Memory B cell (primary cell): ENCODE measurements around the gene FNBP1L.

Source experiments
- ATAC-seq: fragments of 150-1000 bp; cut with Tn5 transposase; 2 replicates; pipeline ENCODE4 v1.10.0; 2021; ENCODE audit warnings: low read depth, mild to moderate bottlenecking, moderate library complexity
- DNase-seq, 2 donors: peaks; one replicate each; pipeline ENCODE4 v3.0.0; 2022; ENCODE audit warnings: low spot score in 2 of 2
- H3K27ac Mint-ChIP-seq: one replicate; pipeline ENCODE4 v1.8.0; 2022; ENCODE audit warnings: mild to moderate bottlenecking, moderate library complexity, mixed read lengths
- H3K27me3 Mint-ChIP-seq: one replicate; pipeline ENCODE4 v1.8.0; 2022; ENCODE audit warnings: mixed read lengths
- H3K36me3 Mint-ChIP-seq: one replicate; pipeline ENCODE4 v1.8.0; 2022; ENCODE audit warnings: mild to moderate bottlenecking, mixed read lengths
- H3K4me1 Mint-ChIP-seq: one replicate; pipeline ENCODE4 v1.8.0; 2022; ENCODE audit warnings: mixed read lengths
- H3K4me3 Mint-ChIP-seq: one replicate; pipeline ENCODE4 v1.8.0; 2022; ENCODE audit warnings: mild to moderate bottlenecking, moderate library complexity, mixed read lengths
- H3K9me3 Mint-ChIP-seq: one replicate; pipeline ENCODE4 v1.8.0; 2022; ENCODE audit warnings: mixed read lengths

The FNBP1L gene

GRCh38 chr1:93597709-93598108 is 149.8 kb downstream of the FNBP1L start:
- Mint-ChIP-seq H3K27ac (no peak overlapping the region), H3K4me1 (peaks cover 4% of the 10 kb centered on the region), H3K4me3 (no peak overlapping the region), H3K9me3 (no peaks in the 10 kb centered on the region), H3K27me3 (no peaks in the 10 kb centered on the region), H3K36me3 (no peaks in the 10 kb centered on the region)
- ATAC-seq (no peak), DNase-seq (no peak)

GRCh38 chr1:93598396-93598795 is 150.5 kb downstream of the FNBP1L start:
- ATAC-seq, result no peak
- no peak overlapping the region for H3K27ac Mint-ChIP-seq
- no peak for DNase-seq
- no peak overlapping the region for H3K4me3 Mint-ChIP-seq
- H3K9me3 Mint-ChIP-seq, result no peaks in the 10 kb centered on the region
- H3K36me3 Mint-ChIP-seq, result no peaks in the 10 kb centered on the region
- peaks cover 4% of the 10 kb centered on the region for H3K4me1 Mint-ChIP-seq
- H3K27me3 Mint-ChIP-seq, result no peaks in the 10 kb centered on the region

- no peaks in the 10 kb centered on the region for H3K9me3 Mint-ChIP-seq
- no peaks in the 10 kb centered on the region for H3K36me3 Mint-ChIP-seq
- no peaks in the 10 kb centered on the region for H3K27me3 Mint-ChIP-seq
- no peak overlapping the region for H3K4me3 Mint-ChIP-seq
- peaks cover 4% of the 10 kb centered on the region for H3K4me1 Mint-ChIP-seq
- ATAC-seq (no peak), DNase-seq (no peak)
- H3K27ac Mint-ChIP-seq, result no peak overlapping the region
Observed at GRCh38 chr1:93598861-93599439, 151.0 kb downstream of the FNBP1L start.

- Mint-ChIP-seq H3K36me3 (no peaks in the 10 kb centered on the region), H3K4me1 (peaks cover 4% of the 10 kb centered on the region), H3K27me3 (no peaks in the 10 kb centered on the region), H3K4me3 (no peak overlapping the region), H3K27ac (no peak overlapping the region), H3K9me3 (no peaks in the 10 kb centered on the region)
- ATAC-seq (no peak), DNase-seq (no peak)
Observed at GRCh38 chr1:93599479-93599878, 151.6 kb downstream of the FNBP1L start.

- Mint-ChIP-seq H3K9me3 (no peaks in the 10 kb centered on the region), H3K4me3 (no peak overlapping the region), H3K36me3 (peaks cover 7% of the 10 kb centered on the region), H3K27me3 (no peaks in the 10 kb centered on the region), H3K4me1 (peaks cover 6% of the 10 kb centered on the region), H3K27ac (no peak overlapping the region)
- no peak for ATAC-seq
- no peak for DNase-seq
Observed at GRCh38 chr1:93600663-93601062, 152.7 kb downstream of the FNBP1L start.

- H3K4me1 Mint-ChIP-seq, result peaks cover 12% of the 10 kb centered on the region
- no peak for DNase-seq
- no peaks in the 10 kb centered on the region for H3K9me3 Mint-ChIP-seq
- no peak for ATAC-seq
- no peak overlapping the region for H3K27ac Mint-ChIP-seq
- no peak overlapping the region for H3K4me3 Mint-ChIP-seq
- H3K36me3 Mint-ChIP-seq, result peaks cover 7% of the 10 kb centered on the region
- no peaks in the 10 kb centered on the region for H3K27me3 Mint-ChIP-seq
Observed at GRCh38 chr1:93601686-93602085, 153.8 kb downstream of the FNBP1L start.

GRCh38 chr1:93602101-93602500 is 154.2 kb downstream of the FNBP1L start:
- Mint-ChIP-seq H3K9me3 (no peaks in the 10 kb centered on the region), H3K4me3 (no peak overlapping the region), H3K27me3 (no peaks in the 10 kb centered on the region), H3K4me1 (peaks cover 14% of the 10 kb centered on the region), H3K27ac (no peak overlapping the region), H3K36me3 (peaks cover 7% of the 10 kb centered on the region)
- ATAC-seq, result no peak
- DNase-seq, result no peak

GRCh38 chr1:93603106-93603505 is 155.2 kb downstream of the FNBP1L start:
- Mint-ChIP-seq H3K4me3 (no peak overlapping the region), H3K4me1 (peaks cover 22% of the 10 kb centered on the region), H3K9me3 (no peaks in the 10 kb centered on the region), H3K27ac (no peak overlapping the region), H3K36me3 (peaks cover 7% of the 10 kb centered on the region), H3K27me3 (no peaks in the 10 kb centered on the region)
- no peak for DNase-seq
- ATAC-seq, result no peak

- DNase-seq (no peak), ATAC-seq (no peak)
- H3K4me3 Mint-ChIP-seq, result no peak overlapping the region
- H3K27me3 Mint-ChIP-seq, result no peaks in the 10 kb centered on the region
- peaks cover 7% of the 10 kb centered on the region for H3K36me3 Mint-ChIP-seq
- peaks cover 27% of the 10 kb centered on the region for H3K4me1 Mint-ChIP-seq
- H3K27ac Mint-ChIP-seq, result no peak overlapping the region
- H3K9me3 Mint-ChIP-seq, result no peaks in the 10 kb centered on the region
Observed at GRCh38 chr1:93603601-93604000, 155.7 kb downstream of the FNBP1L start.
